Stomach (tissue), 9 donors: ENCODE measurements around the gene CD300LD. TPM values are rescaled to one million over a fixed set of nuclear protein-coding genes. Genes with fewer than 3 reads are reported as not detected.
"Not testable (repeated sequence)": the region's sequence is repeated elsewhere in the genome, so short reads cannot be mapped to it uniquely, and the experiment has no call there.

Experiments
- DNase-seq, 2 donors: peaks; one replicate each; pipeline versions ENCODE4 v3.0.0 to v3.0.0-alpha.2; 2013 to 2019
- H3K27ac ChIP-seq, 5 donors: fragments of 200-600 bp in 4 of 5; sonication (generic) in 4 of 5; one replicate each; pipeline ENCODE4 v1.5.1; 2013 to 2019; ENCODE audit warnings: mild to moderate bottlenecking in 1 of 5, moderate library complexity in 1 of 5
- H3K27me3 ChIP-seq, 3 donors: fragments of 200-600 bp; sonication (generic); one replicate each; pipeline ENCODE4 v1.5.1; 2017 to 2019; ENCODE audit warnings: mixed run types in 1 of 3
- H3K36me3 ChIP-seq, 4 donors: fragments of 200-600 bp; sonication (generic); 1 replicate in 3 of 4; 2 replicates in 1 of 4; pipeline ENCODE4 v1.5.1; 2016 to 2019
- H3K4me1 ChIP-seq, 4 donors: fragments of 200-600 bp; sonication (generic); one replicate each; pipeline ENCODE4 v1.5.1; 2016 to 2019
- H3K4me3 ChIP-seq, 4 donors: fragments of 200-600 bp; sonication (generic) in 3 of 4; one replicate each; pipeline ENCODE4 v1.5.1; 2016 to 2019; ENCODE audit warnings: mild to moderate bottlenecking in 1 of 4
- H3K9me3 ChIP-seq, 4 donors: fragments of 200-600 bp; sonication (generic); one replicate each; pipeline ENCODE4 v1.5.1; 2016 to 2019
- EP300 ChIP-seq: sonication (generic); formaldehyde crosslinking; IDR thresholded peaks from one replicate; pipeline ENCODE4 v1.6.1; 2017; ENCODE audit warnings: antibody characterized with exemption
- POLR2A ChIP-seq, 4 donors: fragments of 450-650 bp; IDR thresholded peaks; one replicate each; pipeline ENCODE4 v1.6.1; 2016; ENCODE audit warnings: antibody characterized with exemption in 4 of 4, control low read depth in 2 of 4, mild to moderate bottlenecking in 1 of 4, moderate library complexity in 1 of 4
- POLR2AphosphoS5 ChIP-seq, 3 donors: sonication (generic); formaldehyde crosslinking; IDR thresholded peaks; one replicate each; pipeline ENCODE4 v1.6.1; 2016; ENCODE audit warnings: antibody characterized with exemption in 3 of 3
- WGBS, 5 donors: extraction: QIAGEN DNeasy Blood & Tissue Kit in 3 of 5; methylation state at CpG; one replicate each; pipeline versions ENCODE4 v1.1.5 to v1.1.7; 2013 to 2018; 5-methylcytosine and 5-hydroxymethylcytosine counted together
- intact Hi-C: fragments of 100-400 bp; cut with DNase I; formaldehyde crosslinking; loops from one replicate; pipeline ENCODE4 v1.15.1; 2023; ENCODE audit warnings: low total_unique reads
- polyA plus RNA-seq, 3 donors: library from polyadenylated mRNA; stranded (reverse); fragments of 200-250 nt; gene quantifications; one replicate each; pipeline ENCODE4 v1.2.3, GENCODE V29; 2013
- total RNA-seq, 5 donors: library from RNA; depleted of rRNA; stranded (reverse); fragments of >200 nt; gene quantifications; one replicate each; pipeline versions ENCODE4 v1.1.0 to v1.2.3, GENCODE V29; 2014 to 2016
- TF ChIP-seq, protein P1 (sequence below), 7 experiments: fragments of 450-650 bp in 4 of 7; fragments of 200-600 bp in 3 of 7; sonication (generic) in 3 of 7; IDR thresholded peaks; one replicate each; pipeline ENCODE4 v1.5.1; 2016 to 2019; ENCODE audit warnings: antibody characterized with exemption in 7 of 7, control low read depth in 2 of 7, mild to moderate bottlenecking in 1 of 7
- donor health status: healthy with polysubstance abuse.
- donor health status: Bipolar disorder and iron deficiency.
- donor health status: healthy.

CD300LD gene
- total and polyA plus RNA-seq, 8 donors = not detected

DNA sequence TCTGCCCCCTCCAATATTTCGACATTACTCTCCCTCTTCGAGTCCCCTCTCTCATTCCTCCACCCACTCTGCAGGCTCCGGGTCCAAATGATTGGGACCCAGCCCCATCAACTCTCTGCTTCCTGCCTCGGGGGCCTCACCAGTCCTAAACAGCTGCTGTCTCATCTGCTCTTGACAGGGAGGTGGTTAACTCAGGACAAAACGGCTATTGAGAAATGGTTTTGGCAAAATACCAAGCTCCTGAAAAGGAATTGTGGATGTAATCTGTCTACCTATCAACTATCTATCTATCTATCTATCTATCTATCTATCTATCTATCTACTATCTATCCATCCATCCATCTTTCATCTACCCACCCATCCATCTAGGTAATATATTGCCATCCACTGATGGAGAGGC is 27.0 kb downstream of the CD300LD start:
- Histone ChIP-seq H3K4me1 (peaks cover 0 to 17% (median 0%) of the 10 kb centered on the region in 4 donors), H3K4me3 (no peak overlapping the region), H3K27me3 (peaks cover 0 to 31% (median 0%) of the 10 kb centered on the region in 3 donors), H3K36me3 (no peaks in the 10 kb centered on the region), H3K9me3 (no peaks in the 10 kb centered on the region), H3K27ac (no peak overlapping the region)
- TF ChIP-seq POLR2A (IDR thresholded peaks at IDR 0.05) (no peak), EP300 (no peak), POLR2AphosphoS5 (IDR thresholded peaks at IDR 0.05) (no peak)
- TF ChIP-seq, protein P1, sequence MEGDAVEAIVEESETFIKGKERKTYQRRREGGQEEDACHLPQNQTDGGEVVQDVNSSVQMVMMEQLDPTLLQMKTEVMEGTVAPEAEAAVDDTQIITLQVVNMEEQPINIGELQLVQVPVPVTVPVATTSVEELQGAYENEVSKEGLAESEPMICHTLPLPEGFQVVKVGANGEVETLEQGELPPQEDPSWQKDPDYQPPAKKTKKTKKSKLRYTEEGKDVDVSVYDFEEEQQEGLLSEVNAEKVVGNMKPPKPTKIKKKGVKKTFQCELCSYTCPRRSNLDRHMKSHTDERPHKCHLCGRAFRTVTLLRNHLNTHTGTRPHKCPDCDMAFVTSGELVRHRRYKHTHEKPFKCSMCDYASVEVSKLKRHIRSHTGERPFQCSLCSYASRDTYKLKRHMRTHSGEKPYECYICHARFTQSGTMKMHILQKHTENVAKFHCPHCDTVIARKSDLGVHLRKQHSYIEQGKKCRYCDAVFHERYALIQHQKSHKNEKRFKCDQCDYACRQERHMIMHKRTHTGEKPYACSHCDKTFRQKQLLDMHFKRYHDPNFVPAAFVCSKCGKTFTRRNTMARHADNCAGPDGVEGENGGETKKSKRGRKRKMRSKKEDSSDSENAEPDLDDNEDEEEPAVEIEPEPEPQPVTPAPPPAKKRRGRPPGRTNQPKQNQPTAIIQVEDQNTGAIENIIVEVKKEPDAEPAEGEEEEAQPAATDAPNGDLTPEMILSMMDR (IDR thresholded peaks at IDR 0.05) = no peak
- intact Hi-C loops = no loop called here
- WGBS, 5 donors = 40 to 60% (median 47%) methylated on average over 5 of the region's 5 CpGs
- DNase-seq = no peak

DNA sequence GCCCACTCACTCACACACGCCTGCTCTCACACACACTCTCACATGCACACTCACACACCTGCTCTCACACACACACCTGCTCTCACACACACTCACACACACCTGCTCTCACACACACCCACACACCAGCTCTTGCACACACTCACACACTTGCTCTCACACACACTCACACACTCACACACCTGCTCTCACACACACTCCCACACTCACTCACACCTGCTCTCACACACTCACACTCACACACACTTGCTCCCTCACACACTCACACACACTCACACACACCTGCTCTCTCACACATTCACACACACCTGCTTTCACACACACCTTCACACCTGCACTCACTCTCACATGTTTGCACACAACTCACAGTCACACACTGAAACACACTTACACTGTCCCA is 28.7 kb downstream of the CD300LD start:
- Histone ChIP-seq H3K27me3 (peaks cover 0 to 31% (median 0%) of the 10 kb centered on the region in 3 donors), H3K27ac (no peak overlapping the region), H3K36me3 (no peaks in the 10 kb centered on the region), H3K4me3 (no peak overlapping the region), H3K9me3 (no peaks in the 10 kb centered on the region), H3K4me1 (no peaks in the 10 kb centered on the region)
- intact Hi-C loops = no loop called here
- WGBS, 5 donors = 91 to 100% (median 93%) methylated on average over 1 of the region's 1 CpG
- TF ChIP-seq EP300 (no peak), POLR2AphosphoS5 (IDR thresholded peaks at IDR 0.05) (no peak), POLR2A (IDR thresholded peaks at IDR 0.05) (no peak)
- TF ChIP-seq, protein P1 (IDR thresholded peaks at IDR 0.05) = no peak
- no peak for DNase-seq

DNA sequence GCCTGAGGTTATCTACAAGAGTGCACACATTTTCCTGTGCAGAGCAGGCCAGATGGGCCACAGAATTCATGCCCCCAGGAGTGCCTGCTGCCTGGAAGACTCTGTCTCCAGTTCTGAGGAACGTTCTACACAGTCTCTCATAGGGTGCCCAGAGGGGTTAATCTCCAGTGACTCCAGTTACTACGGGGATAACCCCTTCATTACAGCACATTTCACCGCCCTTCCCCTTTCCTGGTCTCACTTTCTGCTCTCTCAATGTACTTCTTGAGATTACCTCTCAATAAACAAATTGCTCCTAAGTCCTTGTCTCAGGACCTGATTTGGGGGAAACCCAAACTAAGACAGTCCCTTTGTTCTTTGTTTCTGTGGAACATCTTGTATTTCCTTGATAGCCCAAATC is 30.5 kb downstream of the CD300LD start:
- intact Hi-C loops = no loop called here
- Histone ChIP-seq H3K4me3 (no peak overlapping the region), H3K9me3 (no peaks in the 10 kb centered on the region), H3K4me1 (no peaks in the 10 kb centered on the region), H3K36me3 (no peaks in the 10 kb centered on the region), H3K27ac (no peak overlapping the region), H3K27me3 (peaks cover 0 to 31% (median 0%) of the 10 kb centered on the region in 3 donors)
- TF ChIP-seq POLR2AphosphoS5 (IDR thresholded peaks at IDR 0.05) (no peak), POLR2A (IDR thresholded peaks at IDR 0.05) (no peak), EP300 (no peak)
- TF ChIP-seq, protein P1 (IDR thresholded peaks at IDR 0.05) = no peak
- WGBS, 5 donors = 53 to 75% (median 62%) methylated on average over 3 of the region's 3 CpGs
- no peak for DNase-seq

DNA sequence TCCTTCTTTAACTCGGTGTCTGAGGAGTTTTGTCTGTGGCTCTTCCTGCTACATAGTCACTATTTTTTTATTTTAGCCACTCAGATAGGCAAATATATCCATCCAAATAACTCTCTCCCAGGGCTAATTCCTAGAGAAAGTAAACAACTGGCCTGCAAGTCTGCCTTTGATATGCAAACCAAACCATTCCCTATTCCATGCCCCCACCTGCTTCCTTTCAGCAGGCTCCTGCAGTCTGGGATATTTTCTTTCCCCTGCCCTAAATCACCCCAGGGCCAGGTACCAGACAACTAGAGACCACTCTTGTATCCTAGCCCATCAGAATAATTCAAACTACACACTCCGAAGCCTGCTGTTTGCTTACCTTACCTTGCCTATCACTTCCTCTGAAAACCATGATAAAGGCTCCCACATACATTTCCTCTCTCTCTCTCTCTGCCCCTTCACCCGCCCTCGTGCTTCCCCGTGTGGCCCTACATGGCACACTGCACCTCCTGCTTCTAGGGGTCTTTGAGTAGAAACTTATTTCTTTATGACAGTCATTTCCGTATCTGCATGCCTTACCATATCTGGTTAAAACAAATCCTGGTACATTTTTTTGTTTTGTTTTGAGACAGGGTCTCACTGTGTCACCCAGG is 33.1 kb downstream of the CD300LD start:
- intact Hi-C loops = no loop called here
- Histone ChIP-seq H3K36me3 (no peaks in the 10 kb centered on the region), H3K4me3 (no peak overlapping the region), H3K4me1 (no peaks in the 10 kb centered on the region), H3K9me3 (no peaks in the 10 kb centered on the region), H3K27me3 (peaks cover 0 to 13% (median 0%) of the 10 kb centered on the region in 3 donors), H3K27ac (no peak overlapping the region)
- no peak for DNase-seq
- TF ChIP-seq EP300 = no peak
- TF ChIP-seq POLR2A (IDR thresholded peaks at IDR 0.05) = no peak
- no peak for TF ChIP-seq POLR2AphosphoS5 (IDR thresholded peaks at IDR 0.05)
- TF ChIP-seq, protein P1 (IDR thresholded peaks at IDR 0.05) = no peak
- 30 to 52% (median 48%) methylated on average over 6 of the region's 6 CpGs for WGBS, 5 donors

DNA sequence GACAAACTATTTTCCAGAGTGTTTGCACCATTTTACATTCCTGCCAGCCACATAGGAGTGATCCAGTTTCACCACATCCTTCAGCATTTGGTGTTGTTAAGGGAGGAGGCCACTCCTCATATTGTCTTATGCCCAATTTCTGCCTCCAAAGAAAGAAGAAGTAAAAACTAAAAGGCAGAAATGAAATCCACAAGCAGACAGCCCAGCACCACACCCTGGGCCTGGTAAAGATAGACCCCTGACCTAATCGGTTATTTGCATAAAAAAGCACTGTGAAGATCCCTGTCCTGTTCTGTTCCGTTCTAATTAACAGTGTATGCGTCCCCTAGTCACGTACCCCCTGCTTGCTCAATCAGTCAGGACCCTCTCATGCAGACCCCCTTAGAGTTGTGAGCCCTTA is 33.7 kb downstream of the CD300LD start:
- H3K27ac ChIP-seq, H3K4me3 ChIP-seq, DNase-seq, intact Hi-C loops, H3K4me1 ChIP-seq, H3K27me3 ChIP-seq, H3K36me3 ChIP-seq, H3K9me3 ChIP-seq: not testable (repeated sequence)
- WGBS, 5 donors = 59 to 81% (median 78%) methylated on average over 4 of the region's 4 CpGs
